HG02885 (cell line): ENCODE data around the gene MEGF11.

ENCODE experiments used
- ATAC-seq: cut with Tn5 transposase; IDR thresholded peaks from one replicate; pipeline ENCODE4 v1.9.1; 2021; ENCODE audit warnings: mild to moderate bottlenecking; ENCODE audit not compliant: unreplicated experiment, poor library complexity

The MEGF11 gene

GRCh38 chr15:66153549-66154415 lies 99.8 kb downstream of the MEGF11 start:
- ATAC-seq, result peak; percentile 82

DNA sequence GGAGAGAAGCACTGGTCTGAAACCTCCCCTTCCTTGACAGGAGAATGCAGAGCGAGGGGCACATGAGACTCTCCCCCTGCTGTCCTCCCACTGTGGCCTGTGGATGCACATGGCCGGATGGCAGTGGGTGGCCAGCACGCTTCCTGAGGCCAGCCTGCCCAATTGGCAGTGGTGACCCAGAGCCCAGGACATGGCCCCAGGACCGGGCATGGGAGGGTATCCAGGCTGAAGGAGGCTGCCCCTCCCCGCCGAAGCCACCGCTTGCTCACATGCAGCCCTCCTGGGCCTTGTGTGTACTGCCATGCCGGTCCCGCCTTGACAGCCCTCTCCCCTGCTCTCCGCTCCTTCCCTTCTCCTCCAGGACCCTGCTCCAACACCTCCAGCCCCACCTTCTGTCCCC lies 100.9 kb downstream of the MEGF11 start:
- no peak for ATAC-seq

DNA sequence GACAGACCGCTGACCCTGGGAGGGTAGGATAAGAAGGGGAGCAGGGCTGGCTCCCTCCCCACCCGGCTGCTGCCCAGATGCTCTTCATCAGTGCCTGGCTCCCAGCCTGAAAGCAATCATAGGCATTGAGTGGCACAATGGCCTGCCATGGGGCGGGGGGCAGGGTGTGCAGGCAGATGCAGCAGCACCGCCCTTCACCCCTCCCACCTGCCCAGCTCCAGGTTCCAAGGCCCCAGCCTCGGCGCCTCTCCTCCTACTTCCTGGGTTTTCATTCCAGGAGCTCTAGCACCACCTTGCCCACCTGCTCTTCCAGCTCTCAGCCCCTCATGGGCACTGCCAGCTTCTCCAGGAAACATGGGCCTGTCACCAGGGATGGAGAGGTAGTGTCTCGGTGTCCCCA lies 101.7 kb downstream of the MEGF11 start:
- no peak for ATAC-seq

DNA sequence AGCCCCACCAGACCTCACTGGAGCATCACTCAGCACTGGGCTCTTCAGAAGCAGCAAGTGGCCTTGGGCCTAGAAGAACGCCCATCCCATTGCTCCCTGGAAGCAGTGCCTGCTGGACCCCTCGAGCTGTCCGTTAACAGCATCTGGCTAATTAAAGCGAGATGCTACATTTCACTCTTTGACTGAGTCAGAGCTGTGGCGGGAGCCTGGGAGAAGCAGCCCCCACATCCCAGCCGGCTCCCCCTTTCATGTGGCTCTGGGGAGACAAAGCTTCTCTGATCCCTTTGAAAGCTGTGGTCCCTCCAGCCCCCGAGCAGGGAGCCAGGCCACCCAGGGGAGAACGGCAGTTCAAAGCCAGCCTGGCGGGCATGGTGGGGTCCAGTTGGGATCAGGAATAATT lies 103.7 kb downstream of the MEGF11 start:
- no peak for ATAC-seq

- no peak for ATAC-seq
Measured at GRCh38 chr15:66148187-66148586, 105.4 kb downstream of the MEGF11 start.

- ATAC-seq, result no peak
Measured at GRCh38 chr15:66147440-66147839, 106.1 kb downstream of the MEGF11 start.

DNA sequence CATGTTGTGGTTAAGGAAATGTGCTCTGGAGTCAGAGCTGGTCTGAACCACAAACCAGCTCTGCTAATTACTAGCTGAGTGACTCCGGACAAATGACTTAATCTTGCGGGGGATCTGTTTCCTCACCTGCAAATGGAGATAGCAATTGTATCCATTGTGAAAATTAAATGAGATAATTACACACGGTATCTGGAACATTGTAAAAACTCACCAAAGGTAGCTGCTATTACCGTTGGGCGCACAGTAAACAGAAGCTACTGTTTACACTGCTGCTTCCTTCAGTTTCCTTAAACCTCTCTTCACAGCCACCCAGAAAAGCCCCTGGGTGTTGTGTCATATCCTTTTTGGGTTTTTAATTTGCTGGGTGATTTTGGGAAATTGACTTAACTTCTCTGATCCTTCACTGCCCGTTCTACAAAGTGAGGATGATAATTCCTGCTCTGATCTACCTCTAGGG lies 107.8 kb downstream of the MEGF11 start:
- ATAC-seq, result no peak

GRCh38 chr15:66144978-66145725 lies 108.4 kb downstream of the MEGF11 start:
- ATAC-seq, result no peak

GRCh38 chr15:66142285-66142684 lies 111.3 kb downstream of the MEGF11 start:
- ATAC-seq, result no peak

DNA sequence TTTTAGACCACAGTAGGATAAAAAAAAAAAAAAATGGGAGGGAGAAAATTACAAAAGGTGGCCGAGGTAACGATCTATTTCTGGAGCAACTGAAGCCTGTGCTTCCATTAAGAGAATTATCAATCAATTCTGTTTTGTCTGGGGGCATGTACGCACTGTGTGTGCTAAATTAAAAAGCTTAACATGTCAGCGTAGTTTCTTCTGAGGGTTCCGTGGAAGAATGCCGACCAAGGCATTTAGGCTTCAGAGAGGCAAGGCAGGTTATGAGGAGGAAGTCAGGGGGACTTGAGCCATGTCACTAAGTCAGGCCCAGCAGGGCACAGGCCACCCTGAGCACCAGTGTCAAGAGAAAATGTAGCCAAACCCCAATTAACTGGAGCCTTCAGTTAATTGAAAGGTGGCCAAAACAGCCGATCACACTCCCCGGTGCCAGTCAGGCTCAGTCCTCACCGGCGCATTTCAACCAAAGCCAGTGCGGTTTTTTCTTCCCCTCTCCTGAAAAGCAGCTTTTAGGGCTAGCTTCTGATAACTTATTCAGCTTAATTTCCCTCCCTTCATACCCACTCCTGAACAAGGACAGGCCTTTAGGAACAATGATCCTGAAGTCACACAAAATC lies 113.9 kb downstream of the MEGF11 start:
- ATAC-seq, result no peak

DNA sequence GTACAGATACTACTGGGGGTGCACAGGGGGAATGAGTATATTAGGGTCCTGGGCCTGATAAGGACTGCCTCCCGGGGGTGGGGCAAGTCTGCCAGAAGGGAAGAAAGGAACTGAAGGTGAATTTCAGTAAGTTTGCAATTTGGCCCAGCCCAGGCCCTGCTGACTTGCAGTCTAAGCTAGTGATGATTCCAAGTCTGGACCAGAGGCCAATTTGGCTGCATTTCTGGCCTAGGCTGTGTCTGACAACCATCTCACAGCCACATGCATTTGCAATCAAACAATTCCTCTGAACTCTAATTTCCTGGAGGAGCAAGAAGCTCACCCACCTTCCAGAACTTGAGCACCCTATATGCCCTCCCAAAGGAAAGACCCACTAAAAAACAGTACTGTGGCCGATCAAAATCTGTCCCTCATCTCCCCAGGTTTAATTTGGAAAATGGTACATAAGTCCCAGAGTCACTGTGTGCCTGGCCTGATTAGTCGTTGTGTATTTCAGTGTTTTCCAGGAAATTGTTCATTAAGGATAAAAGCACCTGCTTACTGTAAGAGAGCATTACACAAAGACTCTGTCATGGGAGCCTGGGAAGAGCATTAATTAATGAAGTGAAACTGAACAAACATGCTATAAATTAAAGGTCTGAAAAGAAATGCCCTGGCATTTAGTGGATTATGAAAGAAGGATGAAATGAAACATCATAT lies 114.5 kb downstream of the MEGF11 start:
- no peak for ATAC-seq

- ATAC-seq, result no peak
Measured at GRCh38 chr15:66138096-66138783, 115.3 kb downstream of the MEGF11 start.

DNA sequence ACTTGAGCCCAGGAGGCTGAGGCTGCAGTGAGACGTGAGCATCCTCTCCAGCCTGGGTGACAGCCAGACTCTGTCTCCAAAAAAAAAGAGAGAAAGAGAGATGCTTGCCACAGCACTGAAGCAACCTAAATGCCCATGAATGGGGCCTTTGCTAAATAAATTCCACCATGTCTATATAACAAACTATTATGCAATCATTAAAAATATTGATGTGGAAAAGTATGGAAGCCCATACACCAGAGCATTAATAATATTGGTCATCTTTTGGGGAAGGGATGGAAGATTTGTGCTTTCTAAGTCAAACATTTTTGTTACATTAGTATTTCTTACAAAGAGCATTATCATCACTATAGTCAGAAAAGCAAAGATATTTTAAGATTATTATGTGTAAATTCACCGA lies 116.6 kb downstream of the MEGF11 start:
- no peak for ATAC-seq

GRCh38 chr15:66135664-66136063 lies 117.9 kb downstream of the MEGF11 start:
- ATAC-seq, result no peak

GRCh38 chr15:66134284-66134683 lies 119.3 kb downstream of the MEGF11 start:
- no peak for ATAC-seq

- ATAC-seq, result no peak
Measured at GRCh38 chr15:66133247-66133885, 120.2 kb downstream of the MEGF11 start.

GRCh38 chr15:66132251-66132816 lies 121.2 kb downstream of the MEGF11 start:
- no peak for ATAC-seq

GRCh38 chr15:66131831-66132230 lies 121.7 kb downstream of the MEGF11 start:
- ATAC-seq, result no peak

DNA sequence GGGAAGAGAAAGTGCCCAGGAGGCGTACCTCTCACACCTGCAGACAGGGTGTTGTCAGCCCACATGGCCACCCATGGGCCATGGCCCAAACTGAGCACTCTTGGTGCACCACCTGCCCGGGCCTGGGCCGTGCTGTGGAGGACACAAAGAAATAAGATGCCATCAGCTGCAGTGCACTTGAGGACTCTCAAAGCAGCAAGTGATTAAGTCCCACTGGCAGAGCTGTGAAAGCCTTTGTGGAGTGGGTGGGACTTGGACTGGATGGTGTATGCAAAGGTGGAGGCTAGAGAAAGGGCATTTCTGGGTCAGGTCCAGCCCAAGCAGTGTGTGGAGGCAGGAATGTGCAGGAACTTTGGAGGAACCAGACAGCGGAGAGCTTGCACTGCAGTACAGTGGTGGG lies 122.3 kb downstream of the MEGF11 start:
- ATAC-seq, result no peak
